HG02885 (cell line): ENCODE results near the gene EHD4.

Experiments used
- ATAC-seq: cut with Tn5 transposase; IDR thresholded peaks from one replicate; pipeline ENCODE4 v1.9.1; 2021; ENCODE audit warnings: mild to moderate bottlenecking; ENCODE audit not compliant: unreplicated experiment, poor library complexity

EHD4 gene

GRCh38 chr15:41961001-41961518 is 11.3 kb downstream of the EHD4 start:
- ATAC-seq = no peak

- no peak for ATAC-seq
Observed at GRCh38 chr15:41958002-41958420, 14.3 kb downstream of the EHD4 start.

- ATAC-seq = peak; percentile 77
Observed at GRCh38 chr15:41957021-41957897, 15.1 kb downstream of the EHD4 start.

GRCh38 chr15:41955807-41956525 is 16.4 kb downstream of the EHD4 start:
- no peak for ATAC-seq

GRCh38 chr15:41955100-41955499 is 17.3 kb downstream of the EHD4 start:
- no peak for ATAC-seq

- ATAC-seq = no peak
Observed at GRCh38 chr15:41954036-41954435, 18.3 kb downstream of the EHD4 start.

- no peak for ATAC-seq
Observed at GRCh38 chr15:41952013-41952563, 20.3 kb downstream of the EHD4 start.

GRCh38 chr15:41951571-41951970 is 20.8 kb downstream of the EHD4 start:
- ATAC-seq = no peak

- no peak for ATAC-seq
Observed at GRCh38 chr15:41950489-41950888, 21.9 kb downstream of the EHD4 start.

- no peak for ATAC-seq
Observed at GRCh38 chr15:41950127-41950483, 22.3 kb downstream of the EHD4 start.

GRCh38 chr15:41949401-41950126 is 22.8 kb downstream of the EHD4 start:
- no peak for ATAC-seq

- ATAC-seq = no peak
Observed at GRCh38 chr15:41948490-41948889, 23.9 kb downstream of the EHD4 start.

GRCh38 chr15:41946970-41947369 is 25.4 kb downstream of the EHD4 start:
- no peak for ATAC-seq

- no peak for ATAC-seq
Observed at GRCh38 chr15:41945731-41946130, 26.6 kb downstream of the EHD4 start.

GRCh38 chr15:41945221-41945620 is 27.1 kb downstream of the EHD4 start:
- no peak for ATAC-seq

- ATAC-seq = no peak
Observed at GRCh38 chr15:41944313-41944940, 27.9 kb downstream of the EHD4 start.

- ATAC-seq = no peak
Observed at GRCh38 chr15:41943543-41944312, 28.6 kb downstream of the EHD4 start.

- ATAC-seq = no peak
Observed at GRCh38 chr15:41942886-41943285, 29.5 kb downstream of the EHD4 start.
